NCI-H1105 treated with DMSO at 0.1 percent for 48 hours (cell line): ENCODE measurements around the gene MBOAT7.
"Not testable (repeated sequence)": the region's sequence is repeated elsewhere in the genome, so short reads cannot be mapped to it uniquely, and the experiment has no call there.

ENCODE experiments used
- DNase-seq: peaks from one replicate; lab custom pipeline; 2025; lab: John Stamatoyannopoulos, UW

Gene MBOAT7, protein sequence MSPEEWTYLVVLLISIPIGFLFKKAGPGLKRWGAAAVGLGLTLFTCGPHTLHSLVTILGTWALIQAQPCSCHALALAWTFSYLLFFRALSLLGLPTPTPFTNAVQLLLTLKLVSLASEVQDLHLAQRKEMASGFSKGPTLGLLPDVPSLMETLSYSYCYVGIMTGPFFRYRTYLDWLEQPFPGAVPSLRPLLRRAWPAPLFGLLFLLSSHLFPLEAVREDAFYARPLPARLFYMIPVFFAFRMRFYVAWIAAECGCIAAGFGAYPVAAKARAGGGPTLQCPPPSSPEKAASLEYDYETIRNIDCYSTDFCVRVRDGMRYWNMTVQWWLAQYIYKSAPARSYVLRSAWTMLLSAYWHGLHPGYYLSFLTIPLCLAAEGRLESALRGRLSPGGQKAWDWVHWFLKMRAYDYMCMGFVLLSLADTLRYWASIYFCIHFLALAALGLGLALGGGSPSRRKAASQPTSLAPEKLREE

DNA sequence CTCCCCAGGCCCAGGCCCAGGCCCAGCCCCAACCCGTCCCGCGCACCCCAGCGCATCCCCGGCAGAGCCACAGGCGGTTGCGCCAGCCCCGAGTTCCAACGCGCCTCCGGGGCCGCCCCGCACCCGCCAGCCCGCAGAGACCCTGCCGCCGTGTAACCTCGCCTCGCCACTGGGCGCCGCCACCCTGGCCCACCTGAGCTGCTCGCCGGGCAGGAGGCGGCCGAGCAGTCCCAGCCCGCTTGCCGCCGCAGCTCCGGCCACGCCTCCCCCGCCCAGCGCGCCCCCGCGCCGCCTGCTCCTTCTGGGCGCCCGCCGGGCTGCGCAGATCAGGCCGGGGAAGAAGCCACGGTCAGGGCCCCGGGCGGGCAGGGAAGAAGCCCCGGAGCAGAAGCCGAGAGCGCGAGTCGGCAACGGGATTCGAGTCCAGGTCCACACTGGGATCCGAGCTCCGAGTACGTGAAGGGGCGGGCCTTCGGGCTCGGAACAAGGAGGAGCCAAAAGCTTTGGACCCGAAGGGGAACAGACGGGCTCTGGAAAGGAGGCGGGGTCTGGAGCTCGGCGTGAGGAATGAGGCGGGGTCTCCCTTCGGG, at the start of gene MBOAT7:
Gene MBOAT7, minus strand, starts transcription at position 436 of the 590 bp plus-strand sequence. CDS start 1,072 bp downstream, outside the sequence.
- no peak for DNase-seq

DNA sequence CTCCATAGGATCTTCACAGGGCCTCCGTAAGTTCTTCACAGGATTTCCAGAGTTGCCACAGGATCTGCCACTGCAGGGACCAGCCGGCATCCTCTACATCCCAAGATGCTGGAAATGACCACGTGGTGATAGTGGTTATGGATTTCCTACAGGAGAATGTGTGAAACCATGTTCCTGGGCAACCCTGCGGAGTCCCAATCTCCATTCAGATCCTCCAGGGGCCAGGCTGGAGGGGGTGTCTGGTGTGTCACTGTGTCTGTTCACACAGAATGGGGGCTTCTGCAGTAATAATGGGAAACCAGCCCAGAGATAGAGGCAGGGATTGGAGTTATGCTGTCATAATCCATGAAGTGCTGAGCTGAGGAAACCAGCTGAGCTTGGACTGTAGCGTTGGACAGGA, 44.6 kb upstream of the MBOAT7 start:
- no peak for DNase-seq

DNA sequence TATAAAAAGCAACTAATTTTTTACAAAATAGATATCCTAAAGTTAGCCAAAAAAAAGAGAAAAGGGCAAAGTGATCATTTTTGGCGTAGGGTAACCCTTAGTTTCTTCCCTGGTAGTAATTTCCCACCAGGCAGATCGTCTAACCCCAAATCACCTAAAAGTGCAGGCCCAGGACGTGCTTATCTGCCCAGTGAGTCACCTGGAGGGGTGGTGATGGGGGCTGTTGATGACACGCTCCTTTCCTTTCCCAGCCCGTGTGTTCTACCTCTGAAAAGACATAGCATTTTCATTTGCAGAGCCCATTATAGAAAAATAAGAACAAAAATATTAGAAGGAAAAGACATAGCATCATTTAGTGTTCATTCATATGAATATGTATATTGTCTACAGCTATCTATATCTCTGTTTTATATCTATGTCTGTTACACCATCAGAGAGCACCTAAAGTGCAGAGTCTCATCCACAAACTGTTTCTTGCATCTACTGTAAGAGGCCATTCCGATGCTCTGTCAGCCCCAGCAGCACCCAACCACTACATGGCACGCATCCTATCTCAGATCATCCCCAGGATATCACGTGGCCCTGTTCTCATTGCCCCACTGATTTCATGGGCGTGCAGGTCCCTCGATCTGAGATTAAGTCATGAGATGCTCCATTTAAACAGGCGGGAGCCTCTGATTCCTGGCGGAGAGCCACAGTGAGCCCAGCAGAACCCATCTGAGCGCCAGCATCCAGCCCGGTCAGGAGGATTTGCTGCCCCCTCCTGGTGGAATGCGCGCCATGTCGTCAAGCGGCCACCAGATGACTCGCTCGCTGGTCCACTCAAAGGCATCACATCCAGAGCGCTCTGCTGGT, 41.9 kb upstream of the MBOAT7 start:
- DNase-seq, result peak; percentile 88

DNA sequence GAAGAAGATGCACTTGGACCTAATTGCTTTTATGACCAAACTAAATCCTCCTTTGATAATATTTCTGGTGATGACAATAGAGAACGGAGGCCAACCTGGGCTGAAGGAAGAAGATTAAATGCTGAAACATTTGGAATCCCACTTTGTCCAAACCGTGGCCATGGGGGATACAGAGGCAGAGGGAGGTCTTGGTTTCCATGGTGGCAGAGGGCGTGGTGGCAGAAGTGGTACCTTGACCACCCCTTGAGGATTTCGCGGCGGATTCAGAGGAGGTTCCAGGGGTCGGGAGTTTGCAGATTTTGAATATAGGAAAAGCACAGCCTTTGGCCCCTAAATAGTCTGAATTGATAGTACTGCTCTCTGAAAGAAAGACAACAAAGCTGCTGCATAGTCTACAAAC, 40.7 kb upstream of the MBOAT7 start:
- no peak for DNase-seq

DNA sequence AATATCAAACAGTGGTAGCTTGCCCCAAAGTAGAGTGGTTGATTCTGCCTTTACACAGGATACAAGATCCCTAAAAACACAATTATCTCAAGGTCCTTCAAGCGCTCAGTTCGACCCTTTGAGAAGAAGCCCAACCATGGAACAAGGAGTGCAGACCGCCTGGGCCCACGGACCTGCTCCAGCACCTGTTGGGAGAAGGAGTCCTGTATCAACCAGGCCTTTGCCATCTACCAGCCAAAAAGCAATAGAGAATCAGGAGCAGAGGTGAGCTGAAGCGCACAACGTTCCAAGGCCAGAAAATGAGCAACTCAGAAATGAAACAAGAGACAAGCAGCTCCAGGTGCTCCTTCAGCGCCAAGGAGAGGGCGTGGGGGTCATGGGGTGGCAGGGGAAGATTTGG, 39.8 kb upstream of the MBOAT7 start:
- no peak for DNase-seq

DNA sequence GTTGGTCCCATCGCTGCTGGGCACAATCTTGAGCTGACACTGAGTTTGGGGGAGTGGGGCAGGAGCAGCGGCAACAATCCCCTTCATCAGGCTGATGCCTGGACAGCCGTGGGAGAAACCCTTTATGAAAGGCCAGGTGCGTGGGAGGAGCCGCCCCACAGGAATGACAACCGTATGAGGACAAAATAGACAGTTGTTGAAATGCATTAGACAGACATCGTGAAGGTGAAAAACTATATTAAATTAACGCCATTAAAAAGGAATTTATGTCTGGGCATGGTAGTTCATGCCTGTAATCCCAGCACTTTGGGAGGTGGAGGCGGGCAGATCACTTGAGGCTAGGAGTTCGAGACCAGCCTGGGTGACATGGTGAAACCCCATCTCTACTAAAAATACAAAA, 35.2 kb upstream of the MBOAT7 start:
- DNase-seq, result not testable (repeated sequence)

DNA sequence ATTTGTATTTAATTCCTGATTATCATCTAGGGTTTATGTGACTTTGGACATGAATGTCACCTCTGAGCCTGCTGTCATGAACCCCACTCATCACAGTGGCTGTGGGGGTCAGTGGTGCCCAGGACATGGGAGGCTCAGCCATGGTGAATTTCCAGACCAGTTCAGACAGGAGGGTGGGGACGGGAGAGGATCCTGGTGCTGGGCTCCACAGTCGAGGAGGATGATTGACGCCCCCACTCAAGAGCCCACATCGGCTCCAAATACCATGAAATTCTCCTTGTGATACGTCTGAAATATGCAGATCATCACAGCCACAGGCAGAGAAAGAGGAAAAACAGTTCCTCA, 34.5 kb upstream of the MBOAT7 start:
- not testable (repeated sequence) for DNase-seq

DNA sequence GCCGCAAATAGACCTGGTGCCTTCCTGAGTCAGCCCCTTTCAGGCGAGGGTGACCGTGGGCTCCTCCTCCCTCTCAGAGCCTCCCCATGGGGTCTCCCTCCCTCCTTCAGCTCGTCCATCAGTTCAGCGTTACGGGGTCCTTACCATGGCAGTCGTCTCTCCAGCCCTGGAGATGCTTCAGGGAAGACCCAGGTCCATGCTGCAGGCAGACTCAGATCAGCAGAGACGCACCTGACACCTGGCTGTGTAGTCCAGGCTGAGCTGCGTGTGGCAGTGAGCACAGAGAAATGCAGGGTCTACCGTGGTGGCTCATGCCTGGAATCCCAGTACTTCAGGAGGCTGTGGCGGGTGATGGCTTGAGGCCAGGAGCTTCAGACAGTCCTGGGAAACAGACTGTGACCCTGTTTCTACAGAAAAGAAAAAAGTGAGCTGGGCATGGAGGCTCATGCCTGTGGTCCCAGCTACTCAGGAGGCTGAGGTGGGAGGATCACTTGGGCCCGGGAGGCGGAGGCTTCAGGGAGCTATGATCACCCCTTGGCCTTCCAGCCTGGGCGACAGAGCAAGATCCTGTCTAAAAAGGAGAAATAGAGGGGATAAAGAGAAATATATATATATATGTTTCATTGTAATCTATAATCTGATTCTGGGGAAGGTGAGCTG, 34.0 kb upstream of the MBOAT7 start:
- not testable (repeated sequence) for DNase-seq

DNA sequence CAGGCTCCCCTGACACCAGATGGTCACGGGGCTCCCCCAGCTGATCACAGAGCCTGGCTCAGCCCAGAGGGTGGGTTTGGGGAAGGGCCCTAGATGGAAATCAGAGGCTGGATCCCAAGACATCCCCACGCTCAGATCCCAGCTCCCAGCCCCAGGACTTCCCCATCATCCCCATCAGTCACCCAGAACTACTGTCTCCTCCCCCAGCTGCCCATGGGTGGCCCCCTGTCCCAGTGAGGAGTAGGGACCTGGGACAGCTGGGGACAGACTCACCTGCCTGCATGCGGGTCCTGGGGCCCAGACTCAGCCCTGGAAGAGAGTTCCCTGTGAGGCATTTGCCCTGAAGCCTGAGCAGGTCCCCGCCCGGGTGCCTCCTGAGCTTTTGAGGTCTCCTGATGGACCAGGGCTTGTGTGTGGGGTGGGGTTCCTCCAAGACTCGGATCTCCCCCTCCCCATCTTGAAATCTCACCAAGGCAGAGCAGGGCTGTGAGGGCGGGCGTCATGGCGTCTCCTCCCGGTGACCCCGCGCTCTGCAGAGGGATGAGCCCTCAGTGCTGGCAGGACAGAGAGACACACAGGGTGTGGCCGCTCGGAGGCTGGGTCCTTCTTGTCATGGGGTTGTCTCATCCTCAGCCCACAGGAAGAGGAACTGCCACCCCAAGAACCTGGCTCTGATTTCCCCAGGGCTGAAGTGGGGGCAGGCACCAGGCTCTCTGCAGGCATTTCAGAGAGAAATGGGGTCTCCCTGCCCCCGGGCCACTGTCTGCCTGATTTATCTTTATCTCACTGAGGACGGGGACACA, 33.3 kb upstream of the MBOAT7 start, which contains the start of gene LILRB3:
Gene LILRB3, minus strand, starts transcription at position 534 of the 803 bp plus-strand sequence. Its CDS starts 31 bp downstream, at position 503.
- not testable (repeated sequence) for DNase-seq

DNA sequence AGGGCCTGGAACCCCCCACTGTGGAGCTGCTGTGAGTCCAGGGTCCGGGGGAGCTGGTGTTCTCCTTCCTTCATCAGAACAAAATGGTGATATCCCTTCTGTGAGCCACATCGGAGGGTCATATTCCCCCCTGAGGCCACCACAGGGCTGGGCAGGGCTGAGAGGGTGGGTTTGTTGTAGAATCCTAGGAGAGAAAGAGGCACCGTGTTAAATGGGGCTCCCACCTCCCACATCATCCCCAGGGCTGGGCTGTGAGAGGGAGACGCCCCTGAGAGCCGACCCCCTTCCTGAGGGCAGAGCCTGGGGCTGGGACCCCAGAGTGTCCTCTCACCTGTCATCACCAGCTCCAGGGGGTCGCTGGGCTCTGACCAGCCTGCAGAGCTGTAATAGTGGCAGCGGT, 32.6 kb upstream of the MBOAT7 start:
- DNase-seq, result not testable (repeated sequence)

DNA sequence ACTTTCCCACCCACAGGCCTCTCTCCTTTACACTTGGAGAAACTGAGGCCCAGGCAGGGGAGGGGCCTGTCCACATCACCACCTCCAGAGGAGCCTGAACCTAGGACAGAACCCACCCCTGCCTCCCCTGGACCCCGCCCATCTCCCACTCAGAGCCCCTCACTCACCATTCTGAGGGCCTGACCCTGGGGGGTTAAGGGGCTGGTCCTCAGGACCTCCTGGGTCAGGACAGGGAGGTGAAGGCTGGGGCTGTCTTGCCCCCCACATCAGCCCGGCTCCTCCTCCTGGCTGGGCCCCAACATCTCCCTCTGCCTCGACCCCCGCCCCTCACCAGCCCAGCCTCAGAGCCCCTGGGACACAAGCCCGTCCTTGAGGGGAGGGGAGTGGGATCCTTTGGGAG, 30.3 kb upstream of the MBOAT7 start:
- DNase-seq, result not testable (repeated sequence)

DNA sequence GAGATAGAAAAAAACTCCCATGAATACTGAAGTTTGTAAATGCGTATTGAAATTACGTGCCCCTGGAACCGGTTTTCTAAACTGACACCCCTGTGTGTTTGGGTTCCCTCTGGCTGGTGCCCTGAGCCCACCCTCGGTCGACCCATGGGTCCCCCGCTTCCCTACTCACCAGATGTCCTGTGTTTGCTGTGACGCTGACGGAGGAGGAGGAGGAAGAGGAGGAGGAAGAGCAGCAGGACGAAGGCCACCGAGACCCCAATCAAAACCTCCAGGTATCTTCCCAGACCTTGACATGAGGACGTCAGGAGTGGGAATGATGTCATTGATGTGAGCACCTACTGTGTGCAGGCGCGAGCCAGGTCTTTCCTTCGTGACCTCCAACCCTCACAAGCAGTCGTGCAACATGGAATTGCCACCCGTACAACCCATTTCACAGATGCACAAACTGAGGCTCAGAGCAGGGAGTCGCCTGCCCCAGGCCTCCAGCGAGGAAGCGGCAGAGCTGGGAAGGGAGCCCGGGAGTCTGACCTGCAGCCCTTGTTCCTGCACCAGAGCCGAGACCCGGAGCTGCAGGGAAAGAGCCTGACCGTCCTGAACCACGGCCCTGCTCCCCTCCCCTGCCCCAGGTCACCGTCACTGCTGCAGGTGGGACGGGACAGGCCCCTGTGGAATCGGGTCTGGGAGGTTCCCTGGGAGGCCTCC, 29.7 kb upstream of the MBOAT7 start:
- DNase-seq, result no peak

DNA sequence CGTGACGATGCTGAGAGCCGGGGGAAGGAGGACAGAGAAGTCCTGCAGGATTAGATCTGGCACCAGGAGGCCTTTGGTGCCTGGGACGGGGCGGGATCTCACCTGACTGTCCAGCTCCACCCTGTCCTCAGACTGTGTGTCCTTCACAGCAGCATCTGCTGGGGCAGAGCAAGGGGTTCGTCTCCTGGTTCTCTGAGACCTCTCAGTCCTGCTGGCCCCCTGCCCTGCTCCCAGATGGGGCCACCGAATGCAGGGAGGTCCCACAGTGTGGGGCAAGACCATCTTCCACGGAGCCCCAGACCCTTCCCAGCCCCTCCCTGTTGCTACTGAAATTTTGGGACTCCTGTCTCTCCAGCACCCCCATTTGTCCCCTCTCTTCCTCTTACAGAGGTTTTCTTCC, 28.9 kb upstream of the MBOAT7 start:
- DNase-seq, result no peak

DNA sequence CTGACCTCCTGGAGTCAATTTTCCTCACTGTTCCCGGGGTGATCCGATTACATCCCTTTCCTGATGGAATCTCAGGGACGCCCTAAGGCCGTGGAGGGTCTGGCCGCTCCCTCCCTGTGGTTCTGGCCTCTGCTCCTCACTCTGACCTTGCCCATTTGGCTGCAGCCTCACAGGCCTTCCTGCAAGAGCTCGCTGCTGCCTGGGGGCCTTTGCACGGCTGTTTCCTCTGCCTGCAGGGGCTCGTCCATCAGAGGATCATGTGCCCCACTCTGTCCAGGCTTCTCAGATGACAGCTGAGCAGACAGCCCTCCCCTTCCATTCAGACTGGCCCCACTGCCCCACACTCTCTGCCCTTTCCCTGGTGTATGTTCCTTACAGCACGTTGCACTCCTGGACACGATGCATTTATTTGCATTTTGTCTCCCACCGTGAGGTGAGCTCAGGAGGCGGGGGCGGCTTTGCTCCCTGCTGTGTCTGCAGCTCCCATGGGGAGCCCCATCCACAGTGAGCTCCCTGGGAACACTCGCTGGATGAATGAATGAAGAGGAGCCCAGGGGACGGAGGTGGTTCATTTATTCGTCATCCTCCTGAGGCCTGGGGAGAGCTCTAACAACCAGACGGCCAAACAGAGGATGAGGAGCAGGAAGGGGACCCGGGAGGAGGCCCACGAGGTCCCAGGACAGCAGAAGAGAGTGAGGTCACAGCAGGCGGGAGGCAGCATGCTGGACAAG, 28.3 kb upstream of the MBOAT7 start:
- DNase-seq, result not testable (repeated sequence)

DNA sequence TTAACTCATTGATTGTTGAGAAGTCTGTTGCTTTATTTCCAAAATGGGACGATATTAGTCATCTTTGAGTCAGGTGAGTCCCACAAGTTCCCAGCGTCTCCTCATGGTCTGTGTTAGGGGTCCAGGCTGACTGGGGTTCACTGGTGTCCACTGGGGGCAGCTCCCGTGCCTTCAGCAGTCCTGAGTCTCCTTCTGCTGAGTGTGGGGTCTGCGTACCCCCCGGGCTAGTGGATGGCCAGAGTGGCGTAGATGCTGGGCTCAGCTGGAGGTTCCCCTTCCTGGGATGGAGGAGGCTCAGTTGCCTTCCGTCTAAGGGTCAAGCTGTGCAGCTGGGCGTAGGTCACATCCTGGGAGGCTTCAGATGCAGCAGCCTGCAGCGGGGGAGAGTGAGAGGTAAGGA, 27.5 kb upstream of the MBOAT7 start:
- no peak for DNase-seq

DNA sequence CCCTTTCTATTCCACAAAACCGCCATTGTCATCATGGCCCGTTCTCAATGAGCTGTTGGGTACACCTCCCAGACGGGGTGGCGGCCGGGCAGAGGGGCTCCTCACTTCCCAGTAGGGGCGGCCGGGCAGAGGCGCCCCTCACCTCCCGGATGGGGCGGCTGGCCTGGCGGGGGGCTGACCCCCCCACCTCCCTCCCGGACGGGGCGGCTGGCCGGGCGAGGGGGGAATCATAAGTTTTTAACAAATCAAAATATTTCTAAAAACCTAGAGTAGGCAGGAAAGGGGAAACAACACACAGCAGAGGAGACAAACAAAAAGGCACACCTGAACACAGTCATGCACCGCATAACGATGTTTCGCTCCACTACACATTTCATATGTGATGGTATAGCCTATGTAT, 25.4 kb upstream of the MBOAT7 start:
- not testable (repeated sequence) for DNase-seq

DNA sequence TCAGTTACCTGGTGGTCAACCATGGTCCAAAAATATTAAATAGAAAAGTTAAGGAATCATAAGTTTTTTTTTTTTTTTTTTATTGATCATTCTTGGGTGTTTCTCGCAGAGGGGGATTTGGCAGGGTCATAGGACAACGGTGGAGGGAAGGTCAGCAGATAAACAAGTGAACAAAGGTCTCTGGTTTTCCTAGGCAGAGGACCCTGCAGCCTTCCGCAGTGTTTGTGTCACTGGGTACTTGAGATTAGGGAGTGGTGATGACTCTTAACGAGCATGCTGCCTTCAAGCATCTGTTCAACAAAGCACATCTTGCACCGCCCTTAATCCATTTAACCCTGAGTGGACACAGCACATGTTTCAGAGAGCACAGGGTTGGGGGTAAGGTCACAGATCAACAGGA, 24.8 kb upstream of the MBOAT7 start:
- not testable (repeated sequence) for DNase-seq

DNA sequence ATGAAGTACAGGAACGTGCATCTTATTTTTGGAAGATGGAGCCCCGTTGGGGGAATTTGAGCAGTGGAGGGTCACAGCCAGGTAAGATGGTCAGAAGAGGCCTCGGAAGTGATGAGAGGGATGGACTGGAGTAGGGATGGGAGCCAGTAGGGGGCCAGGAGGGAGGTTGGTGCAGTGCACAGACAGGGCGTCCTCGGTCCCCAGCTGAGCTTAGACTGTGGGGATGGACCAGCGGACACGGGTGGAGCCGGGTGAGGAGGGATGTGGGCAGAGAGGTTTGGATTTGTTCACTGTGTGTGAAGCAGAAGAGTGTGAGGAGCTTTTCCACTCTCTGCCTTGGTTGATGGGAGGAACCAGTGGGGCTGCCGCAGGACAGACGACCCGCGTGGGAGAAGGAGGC, 21.9 kb upstream of the MBOAT7 start:
- DNase-seq, result no peak

DNA sequence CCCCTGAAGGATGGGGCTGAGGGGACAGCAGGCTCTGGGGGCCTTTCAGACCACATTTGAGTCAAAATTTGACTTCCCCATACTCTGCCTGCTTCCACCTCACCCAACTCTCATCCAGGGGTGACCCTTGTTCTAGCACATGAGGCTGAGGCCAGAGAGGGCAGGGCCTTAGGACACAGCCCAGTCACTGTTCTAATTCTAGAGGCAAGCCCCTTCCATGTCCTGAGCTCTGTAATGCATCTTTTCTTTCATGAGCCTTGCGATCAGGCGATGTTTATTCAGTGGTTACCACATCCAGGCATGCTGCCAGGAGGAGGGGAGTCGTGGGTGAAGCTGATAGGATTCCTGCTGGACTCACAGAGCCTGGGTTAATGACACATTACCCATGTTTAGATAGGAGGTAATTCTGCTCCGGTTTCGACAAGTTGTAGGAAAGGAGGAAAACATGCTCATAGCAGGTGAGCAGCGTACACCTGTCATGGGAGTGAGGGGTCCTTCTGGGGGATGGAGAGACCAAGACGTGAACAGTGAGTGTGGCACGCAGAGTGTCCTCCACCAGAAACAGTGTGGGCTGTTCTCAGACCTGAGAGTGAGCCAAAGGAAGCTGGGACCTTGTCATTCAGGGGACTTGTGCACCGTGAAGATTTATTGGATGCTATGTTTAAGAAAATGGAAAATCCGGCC, 20.6 kb upstream of the MBOAT7 start:
- DNase-seq, result peak; percentile 90
